Caco-2 (cell line): ENCODE data around the gene SEMA4D. TPM values are rescaled to one million over a fixed set of nuclear protein-coding genes. Genes with fewer than 3 reads are reported as not detected.

Experiments
- BruUV-seq: library from RNA; stranded (reverse); fragments of 400-500 nt; replicated peaks from 2 replicates; lab custom pipeline; 2021; lab: Mats Ljungman, UMichigan
- CTCF ChIA-PET: fragments of 300-600 bp; sonication (Branson Sonifier 250); formaldehyde crosslinking; loops from one replicate; lab custom pipeline; 2022; ENCODE audit warnings: antibody characterized with exemption; lab: Charles Lee
- POLR2A ChIA-PET: fragments of 300-600 bp; sonication (Branson Sonifier 250); formaldehyde crosslinking; loops from one replicate; lab custom pipeline; 2022; ENCODE audit warnings: antibody characterized with exemption; lab: Charles Lee
- DNase-seq, 2 experiments: peaks; one replicate each; pipeline versions ENCODE4 v3.0.0 to v3.0.0-alpha.2; 2020 to 2022
- H3K27me3 ChIP-seq: replicated peaks from 2 replicates; pipeline ENCODE4 v1.6.0; 2011; ENCODE audit warnings: low read length; ENCODE audit not compliant: control insufficient read depth, insufficient read depth
- H3K36me3 ChIP-seq: 2 replicates; pipeline ENCODE4 v1.5.1; 2011; ENCODE audit warnings: low read length; ENCODE audit not compliant: control insufficient read depth, insufficient read depth
- H3K4me1 ChIP-seq: fragments of 250-450 bp; sonication (Bioruptor Pico); 2 replicates; pipeline ENCODE4 v1.5.1; 2020; ENCODE audit warnings: mild to moderate bottlenecking
- H3K4me3 ChIP-seq: 2 replicates; pipeline ENCODE4 v1.5.1; 2011; ENCODE audit warnings: low read depth, mild to moderate bottlenecking, control low read depth, low read length
- H3K9me3 ChIP-seq: fragments of 250-450 bp; sonication (Bioruptor Pico); 2 replicates; pipeline ENCODE4 v1.5.1; 2020; ENCODE audit warnings: mild to moderate bottlenecking, moderate library complexity
- H3K27ac Mint-ChIP-seq: one replicate; pipeline ENCODE4 v1.8.0; 2022; ENCODE audit warnings: mixed read lengths; ENCODE audit not compliant: unreplicated experiment
- H3K27me3 Mint-ChIP-seq: one replicate; pipeline ENCODE4 v1.8.0; 2022; ENCODE audit warnings: mixed read lengths; ENCODE audit not compliant: insufficient read depth, unreplicated experiment
- H3K36me3 Mint-ChIP-seq: one replicate; pipeline ENCODE4 v1.8.0; 2022; ENCODE audit warnings: mild to moderate bottlenecking, mixed read lengths; ENCODE audit not compliant: insufficient read depth, unreplicated experiment
- H3K4me1 Mint-ChIP-seq: one replicate; pipeline ENCODE4 v1.8.0; 2022; ENCODE audit warnings: low read depth, mixed read lengths; ENCODE audit not compliant: unreplicated experiment
- H3K4me3 Mint-ChIP-seq: one replicate; pipeline ENCODE4 v1.8.0; 2022; ENCODE audit warnings: mild to moderate bottlenecking, moderate library complexity, mixed read lengths; ENCODE audit not compliant: unreplicated experiment
- H3K9me3 Mint-ChIP-seq: one replicate; pipeline ENCODE4 v1.8.0; 2022; ENCODE audit warnings: mixed read lengths; ENCODE audit not compliant: unreplicated experiment
- CTCF ChIP-seq, 2 experiments: fragments of 200-600 bp in 1 of 2; IDR thresholded peaks; 1 replicate in 1 of 2; 2 replicates in 1 of 2; pipeline versions ENCODE4 v1.5.1 to v1.8.0; 2011 to 2022; ENCODE audit warnings: antibody characterized with exemption in 1 of 2, control low read depth in 1 of 2, inconsistent platforms in 1 of 2, low read depth in 1 of 2, low read length in 1 of 2, mild to moderate bottlenecking in 1 of 2, moderate library complexity in 1 of 2; ENCODE audit not compliant: insufficient read depth in 1 of 2, severe bottlenecking in 1 of 2, unreplicated experiment in 1 of 2
- intact Hi-C: fragments of 100-400 bp; cut with micrococcal nuclease; formaldehyde crosslinking; loops from one replicate; pipeline ENCODE4 v1.10.0; 2022; ENCODE audit not compliant: unreplicated experiment
- total RNA-seq: library from RNA; stranded (reverse); gene quantifications from 2 replicates; pipeline ENCODE4 v1.2.3, GENCODE V29; 2022

SEMA4D gene
- total RNA-seq, 1 experiment from 2014 or later, result 17.1 TPM

GRCh38 chr9:89462817-89463683 is 34.9 kb downstream of the SEMA4D start:
- Mint-ChIP-seq H3K27ac (no peak overlapping the region), H3K9me3 (no peaks in the 10 kb centered on the region), H3K4me1 (no peaks in the 10 kb centered on the region), H3K36me3 (no peaks in the 10 kb centered on the region), H3K27me3 (no peaks in the 10 kb centered on the region), H3K4me3 (no peak overlapping the region)
- DNase-seq, result no peak
- POLR2A ChIA-PET, result no interaction called here
- Histone ChIP-seq H3K4me3 (no peak overlapping the region), H3K9me3 (no peaks in the 10 kb centered on the region), H3K36me3 (no peaks in the 10 kb centered on the region), H3K27me3 (no peaks in the 10 kb centered on the region), H3K4me1 (no peaks in the 10 kb centered on the region)
- no peak for TF ChIP-seq CTCF (IDR thresholded peaks at IDR 0.05; ENCODE audit: insufficient read depth in 1 of 2, low read depth in 1 of 2, low read length in 1 of 2, severe bottlenecking in 1 of 2, unreplicated experiment in 1 of 2)
- CTCF ChIA-PET, result no interaction called here
- intact Hi-C loops, result no loop called here
- no TSS peak for BruUV-seq

- TF ChIP-seq CTCF (IDR thresholded peaks at IDR 0.05; ENCODE audit: insufficient read depth in 1 of 2, low read depth in 1 of 2, low read length in 1 of 2, severe bottlenecking in 1 of 2, unreplicated experiment in 1 of 2), result no peak
- Mint-ChIP-seq H3K27me3 (no peaks in the 10 kb centered on the region), H3K36me3 (no peaks in the 10 kb centered on the region), H3K4me1 (no peaks in the 10 kb centered on the region), H3K9me3 (no peaks in the 10 kb centered on the region), H3K4me3 (no peak overlapping the region), H3K27ac (no peak overlapping the region)
- ChIA-PET POLR2A (no interaction called here), CTCF (no interaction called here)
- no peak overlapping the region for H3K4me3 ChIP-seq
- BruUV-seq, result no TSS peak
- intact Hi-C loops, result no loop called here
- H3K9me3 ChIP-seq, result no peaks in the 10 kb centered on the region
- no peaks in the 10 kb centered on the region for H3K36me3 ChIP-seq
- DNase-seq, result no peak
- H3K4me1 ChIP-seq, result no peaks in the 10 kb centered on the region
- H3K27me3 ChIP-seq, result no peaks in the 10 kb centered on the region
Measured at GRCh38 chr9:89462199-89462598, 35.7 kb downstream of the SEMA4D start.

- intact Hi-C loops, result no loop called here
- Histone ChIP-seq H3K4me1 (no peaks in the 10 kb centered on the region), H3K9me3 (no peaks in the 10 kb centered on the region), H3K27me3 (no peaks in the 10 kb centered on the region), H3K36me3 (no peaks in the 10 kb centered on the region), H3K4me3 (no peak overlapping the region)
- no peaks in the 10 kb centered on the region for H3K9me3 Mint-ChIP-seq
- H3K4me3 Mint-ChIP-seq, result no peak overlapping the region
- TF ChIP-seq CTCF (IDR thresholded peaks at IDR 0.05; ENCODE audit: insufficient read depth in 1 of 2, low read depth in 1 of 2, low read length in 1 of 2, severe bottlenecking in 1 of 2, unreplicated experiment in 1 of 2), result no peak
- no peaks in the 10 kb centered on the region for H3K4me1 Mint-ChIP-seq
- no peaks in the 10 kb centered on the region for H3K27me3 Mint-ChIP-seq
- no peak for DNase-seq
- BruUV-seq, result no TSS peak
- ChIA-PET CTCF (no interaction called here), POLR2A (no interaction called here)
- no peak overlapping the region for H3K27ac Mint-ChIP-seq
- no peaks in the 10 kb centered on the region for H3K36me3 Mint-ChIP-seq
Measured at GRCh38 chr9:89461265-89461664, 36.6 kb downstream of the SEMA4D start.
